Sigmoid colon (tissue), 4 donors: ENCODE data around the gene EIF4H.
"Not testable (repeated sequence)": the region's sequence is repeated elsewhere in the genome, so short reads cannot be mapped to it uniquely, and the experiment has no call there.

Source experiments
- CTCF ChIP-seq, 4 experiments: fragments of 450-650 bp in 3 of 4; fragments of 200-600 bp in 1 of 4; IDR thresholded peaks; one replicate each; pipeline ENCODE4 v1.5.1; 2016 to 2019; ENCODE audit warnings: antibody characterized with exemption in 4 of 4, mild to moderate bottlenecking in 3 of 4, moderate library complexity in 2 of 4
- POLR2A ChIP-seq, 2 donors: fragments of 450-650 bp; IDR thresholded peaks; one replicate each; pipeline ENCODE4 v1.6.1; 2016; ENCODE audit warnings: antibody characterized with exemption in 2 of 2, mild to moderate bottlenecking in 2 of 2, moderate library complexity in 2 of 2
- POLR2AphosphoS5 ChIP-seq, 4 donors: sonication (generic); formaldehyde crosslinking; IDR thresholded peaks; one replicate each; pipeline ENCODE4 v1.6.1; 2017; ENCODE audit warnings: antibody characterized with exemption in 4 of 4

- TF ChIP-seq CTCF, POLR2A, POLR2AphosphoS5 (IDR thresholded peaks at IDR 0.05): not testable (repeated sequence)
Observed at GRCh38 chr7:74195139-74195860, 21.1 kb downstream of the EIF4H start.
